Measurements from ENCODE around the gene SNTB2. TPM values are rescaled to one million over a fixed set of nuclear protein-coding genes. Genes with fewer than 3 reads are reported as not detected.

The SNTB2 gene
- total and polyA plus RNA-seq, 2 donors: 7.2 to 11.2 TPM

GRCh38 chr16:69150146-69150865 lies 36.7 kb upstream of the SNTB2 start:
- WGBS: 76% methylated on average over 16 of the region's 16 CpGs
- Histone ChIP-seq H3K4me1 (ENCODE audit: control insufficient read depth in 2 of 2, insufficient read depth in 2 of 2, low read length in 2 of 2) (no peaks in the 10 kb centered on the region), H3K4me3 (ENCODE audit: low read length in 2 of 2) (no peak overlapping the region), H3K9me3 (ENCODE audit: control insufficient read depth in 2 of 2, insufficient read depth in 1 of 2, low read length in 1 of 2) (no peaks in the 10 kb centered on the region), H3K27me3 (ENCODE audit: control insufficient read depth in 2 of 2, insufficient read depth in 1 of 2, low read length in 1 of 2) (no peaks in the 10 kb centered on the region), H3K36me3 (ENCODE audit: control insufficient read depth in 2 of 2, insufficient read depth in 2 of 2, low read length in 1 of 2) (peaks cover 15 to 52% of the 10 kb centered on the region in 2 donors), H3K27ac (ENCODE audit: low read depth in 1 of 2, low read length in 1 of 2) (no peak overlapping the region)
- peak; percentile 38 to 87 (median 72) for DNase-seq (ENCODE audit: low read depth in 6 of 9, low spot score in 9 of 9)

DNA sequence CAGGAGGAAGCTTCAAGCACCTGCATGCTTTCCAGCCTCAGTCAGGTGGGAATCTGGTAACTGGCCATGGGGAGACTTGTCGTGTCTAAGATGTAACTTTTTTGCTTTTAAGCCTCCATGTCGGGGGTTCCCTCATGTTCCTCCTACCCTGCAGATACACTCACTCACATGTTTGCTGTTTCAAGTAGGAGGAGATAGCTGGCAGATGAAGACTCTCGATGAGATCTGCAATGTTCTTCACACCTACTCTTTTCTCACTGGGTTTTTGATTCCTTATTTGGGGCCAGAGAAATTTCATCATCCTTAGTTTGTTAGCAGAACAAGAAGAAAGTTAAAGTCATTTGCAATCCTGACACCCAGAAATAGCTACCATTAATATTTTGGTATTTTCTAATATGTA lies 29.8 kb upstream of the SNTB2 start:
- H3K4me1 ChIP-seq (ENCODE audit: control insufficient read depth in 2 of 2, insufficient read depth in 2 of 2, low read length in 2 of 2): no peaks in the 10 kb centered on the region
- no peak overlapping the region for H3K27ac ChIP-seq (ENCODE audit: low read depth in 1 of 2, low read length in 1 of 2)
- 93% methylated on average over 3 of the region's 3 CpGs for WGBS
- no peak for DNase-seq (ENCODE audit: low read depth in 6 of 9, low spot score in 9 of 9)
- peaks cover 31 to 73% of the 10 kb centered on the region in 2 donors for H3K36me3 ChIP-seq (ENCODE audit: control insufficient read depth in 2 of 2, insufficient read depth in 2 of 2, low read length in 1 of 2)
- no peaks in the 10 kb centered on the region for H3K27me3 ChIP-seq (ENCODE audit: control insufficient read depth in 2 of 2, insufficient read depth in 1 of 2, low read length in 1 of 2)
- H3K9me3 ChIP-seq (ENCODE audit: control insufficient read depth in 2 of 2, insufficient read depth in 1 of 2, low read length in 1 of 2): no peaks in the 10 kb centered on the region
- H3K4me3 ChIP-seq (ENCODE audit: low read length in 2 of 2): no peak overlapping the region

DNA sequence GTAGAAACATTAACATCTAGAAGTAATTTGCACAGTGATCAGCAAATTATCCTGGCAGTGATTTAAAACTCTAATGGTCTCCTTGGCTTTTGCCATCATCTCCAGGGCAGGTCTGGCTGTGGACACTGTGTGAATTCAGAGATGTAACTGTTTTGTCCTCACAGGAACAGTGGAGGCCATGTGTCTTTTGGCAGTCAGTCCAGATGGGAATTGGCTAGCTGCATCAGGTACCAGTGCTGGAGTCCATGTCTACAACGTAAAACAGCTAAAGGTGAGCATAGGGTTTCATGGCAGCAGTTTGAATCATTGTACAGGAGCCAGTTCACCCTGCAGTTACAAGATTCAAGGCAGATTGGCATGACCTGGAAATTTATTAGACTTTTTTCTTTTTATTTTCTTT lies 26.8 kb upstream of the SNTB2 start:
- no peaks in the 10 kb centered on the region for H3K27me3 ChIP-seq (ENCODE audit: control insufficient read depth in 2 of 2, insufficient read depth in 1 of 2, low read length in 1 of 2)
- H3K4me1 ChIP-seq (ENCODE audit: control insufficient read depth in 2 of 2, insufficient read depth in 2 of 2, low read length in 2 of 2): no peaks in the 10 kb centered on the region
- H3K27ac ChIP-seq (ENCODE audit: low read depth in 1 of 2, low read length in 1 of 2): no peak overlapping the region
- H3K9me3 ChIP-seq (ENCODE audit: control insufficient read depth in 2 of 2, insufficient read depth in 1 of 2, low read length in 1 of 2): no peaks in the 10 kb centered on the region
- no peak overlapping the region for H3K4me3 ChIP-seq (ENCODE audit: low read length in 2 of 2)
- H3K36me3 ChIP-seq (ENCODE audit: control insufficient read depth in 2 of 2, insufficient read depth in 2 of 2, low read length in 1 of 2): peaks cover 29 to 75% of the 10 kb centered on the region in 2 donors
- WGBS: 98% methylated on average over 1 of the region's 1 CpG
- no peak for DNase-seq (ENCODE audit: low read depth in 6 of 9, low spot score in 9 of 9)

- Histone ChIP-seq H3K27me3 (ENCODE audit: control insufficient read depth in 2 of 2, insufficient read depth in 1 of 2, low read length in 1 of 2) (no peaks in the 10 kb centered on the region), H3K4me3 (ENCODE audit: low read length in 2 of 2) (no peak overlapping the region), H3K4me1 (ENCODE audit: control insufficient read depth in 2 of 2, insufficient read depth in 2 of 2, low read length in 2 of 2) (peaks cover 0 to 5% of the 10 kb centered on the region in 2 donors), H3K36me3 (ENCODE audit: control insufficient read depth in 2 of 2, insufficient read depth in 2 of 2, low read length in 1 of 2) (peaks cover 32 to 74% of the 10 kb centered on the region in 2 donors), H3K27ac (ENCODE audit: low read depth in 1 of 2, low read length in 1 of 2) (no peak overlapping the region), H3K9me3 (ENCODE audit: control insufficient read depth in 2 of 2, insufficient read depth in 1 of 2, low read length in 1 of 2) (no peaks in the 10 kb centered on the region)
- 98% methylated on average over 6 of the region's 6 CpGs for WGBS
- no peak for DNase-seq (ENCODE audit: low read depth in 6 of 9, low spot score in 9 of 9)
Observed at GRCh38 chr16:69165584-69165983, 21.4 kb upstream of the SNTB2 start.

- peak in 1 of 9 donors; percentile 33 for DNase-seq (ENCODE audit: low read depth in 6 of 9, low spot score in 9 of 9)
- Histone ChIP-seq H3K36me3 (ENCODE audit: control insufficient read depth in 2 of 2, insufficient read depth in 2 of 2, low read length in 1 of 2) (peaks cover 29 to 67% of the 10 kb centered on the region in 2 donors), H3K9me3 (ENCODE audit: control insufficient read depth in 2 of 2, insufficient read depth in 1 of 2, low read length in 1 of 2) (no peaks in the 10 kb centered on the region), H3K4me1 (ENCODE audit: control insufficient read depth in 2 of 2, insufficient read depth in 2 of 2, low read length in 2 of 2) (peaks cover 0 to 5% of the 10 kb centered on the region in 2 donors), H3K4me3 (ENCODE audit: low read length in 2 of 2) (no peak overlapping the region), H3K27me3 (ENCODE audit: control insufficient read depth in 2 of 2, insufficient read depth in 1 of 2, low read length in 1 of 2) (no peaks in the 10 kb centered on the region), H3K27ac (ENCODE audit: low read depth in 1 of 2, low read length in 1 of 2) (peak overlapping the region in 1 of 2 donors; percentile 20)
- WGBS: 85% methylated on average over 8 of the region's 8 CpGs
Observed at GRCh38 chr16:69166221-69166833, 20.6 kb upstream of the SNTB2 start.

- 94% methylated on average over 7 of the region's 7 CpGs for WGBS
- no peak overlapping the region for H3K27ac ChIP-seq (ENCODE audit: low read depth in 1 of 2, low read length in 1 of 2)
- no peaks in the 10 kb centered on the region for H3K27me3 ChIP-seq (ENCODE audit: control insufficient read depth in 2 of 2, insufficient read depth in 1 of 2, low read length in 1 of 2)
- no peak overlapping the region for H3K4me3 ChIP-seq (ENCODE audit: low read length in 2 of 2)
- DNase-seq (ENCODE audit: low read depth in 6 of 9, low spot score in 9 of 9): no peak
- no peaks in the 10 kb centered on the region for H3K9me3 ChIP-seq (ENCODE audit: control insufficient read depth in 2 of 2, insufficient read depth in 1 of 2, low read length in 1 of 2)
- H3K4me1 ChIP-seq (ENCODE audit: control insufficient read depth in 2 of 2, insufficient read depth in 2 of 2, low read length in 2 of 2): peaks cover 0 to 5% of the 10 kb centered on the region in 2 donors
- peaks cover 24 to 63% of the 10 kb centered on the region in 2 donors for H3K36me3 ChIP-seq (ENCODE audit: control insufficient read depth in 2 of 2, insufficient read depth in 2 of 2, low read length in 1 of 2)
Observed at GRCh38 chr16:69166946-69167930, 19.7 kb upstream of the SNTB2 start.

- no peak for DNase-seq (ENCODE audit: low read depth in 6 of 9, low spot score in 9 of 9)
- Histone ChIP-seq H3K4me1 (ENCODE audit: control insufficient read depth in 2 of 2, insufficient read depth in 2 of 2, low read length in 2 of 2) (peaks cover 0 to 5% of the 10 kb centered on the region in 2 donors), H3K27ac (ENCODE audit: low read depth in 1 of 2, low read length in 1 of 2) (no peak overlapping the region), H3K36me3 (ENCODE audit: control insufficient read depth in 2 of 2, insufficient read depth in 2 of 2, low read length in 1 of 2) (peaks cover 21 to 50% of the 10 kb centered on the region in 2 donors), H3K4me3 (ENCODE audit: low read length in 2 of 2) (no peak overlapping the region), H3K9me3 (ENCODE audit: control insufficient read depth in 2 of 2, insufficient read depth in 1 of 2, low read length in 1 of 2) (no peaks in the 10 kb centered on the region), H3K27me3 (ENCODE audit: control insufficient read depth in 2 of 2, insufficient read depth in 1 of 2, low read length in 1 of 2) (no peaks in the 10 kb centered on the region)
- 97% methylated on average over 4 of the region's 4 CpGs for WGBS
Observed at GRCh38 chr16:69169051-69169450, 17.9 kb upstream of the SNTB2 start.

DNA sequence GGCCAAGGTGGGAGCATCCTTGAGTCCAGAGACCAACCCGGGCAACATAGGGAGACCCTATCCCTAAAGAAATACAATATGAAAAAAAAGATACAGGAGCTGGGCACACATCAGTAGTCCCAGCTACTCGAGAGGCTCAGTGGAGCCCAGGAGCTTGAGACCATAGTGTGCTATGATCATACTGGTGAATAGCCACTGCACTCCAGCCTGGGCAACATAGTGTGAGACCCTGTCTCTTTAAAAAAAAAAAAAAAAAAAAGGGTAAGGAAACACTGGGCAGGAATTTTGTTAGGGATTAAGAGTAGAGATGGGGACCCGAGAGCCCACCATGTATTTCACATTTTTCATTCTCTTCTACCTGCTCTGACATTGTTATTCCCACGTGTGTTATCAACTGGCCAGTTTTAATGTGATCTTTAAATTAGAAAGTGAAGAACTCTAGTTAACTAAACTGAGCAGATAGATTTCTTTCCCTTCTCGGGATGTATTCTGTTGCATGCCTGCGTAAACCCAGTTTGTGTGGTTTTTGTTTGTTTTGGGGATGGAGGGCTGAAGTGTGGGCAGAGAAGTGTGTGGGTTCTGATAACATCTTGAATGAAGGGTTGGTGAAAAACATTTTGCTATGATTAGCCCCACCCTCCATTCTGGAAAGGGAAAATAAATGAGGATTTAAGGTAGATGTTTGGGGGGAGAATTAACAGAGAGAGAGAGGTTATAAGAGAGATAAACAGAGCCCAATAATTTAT lies 17.2 kb upstream of the SNTB2 start:
- 97% methylated on average over 6 of the region's 6 CpGs for WGBS
- no peak for DNase-seq (ENCODE audit: low read depth in 6 of 9, low spot score in 9 of 9)
- Histone ChIP-seq H3K9me3 (ENCODE audit: control insufficient read depth in 2 of 2, insufficient read depth in 1 of 2, low read length in 1 of 2) (no peaks in the 10 kb centered on the region), H3K27me3 (ENCODE audit: control insufficient read depth in 2 of 2, insufficient read depth in 1 of 2, low read length in 1 of 2) (no peaks in the 10 kb centered on the region), H3K27ac (ENCODE audit: low read depth in 1 of 2, low read length in 1 of 2) (no peak overlapping the region), H3K36me3 (ENCODE audit: control insufficient read depth in 2 of 2, insufficient read depth in 2 of 2, low read length in 1 of 2) (peaks cover 21 to 45% of the 10 kb centered on the region in 2 donors), H3K4me3 (ENCODE audit: low read length in 2 of 2) (no peak overlapping the region), H3K4me1 (ENCODE audit: control insufficient read depth in 2 of 2, insufficient read depth in 2 of 2, low read length in 2 of 2) (peaks cover 0 to 5% of the 10 kb centered on the region in 2 donors)

All from thymus (tissue), 11 donors.